Measurements from ENCODE around the gene IFT81.

The IFT81 gene

DNA sequence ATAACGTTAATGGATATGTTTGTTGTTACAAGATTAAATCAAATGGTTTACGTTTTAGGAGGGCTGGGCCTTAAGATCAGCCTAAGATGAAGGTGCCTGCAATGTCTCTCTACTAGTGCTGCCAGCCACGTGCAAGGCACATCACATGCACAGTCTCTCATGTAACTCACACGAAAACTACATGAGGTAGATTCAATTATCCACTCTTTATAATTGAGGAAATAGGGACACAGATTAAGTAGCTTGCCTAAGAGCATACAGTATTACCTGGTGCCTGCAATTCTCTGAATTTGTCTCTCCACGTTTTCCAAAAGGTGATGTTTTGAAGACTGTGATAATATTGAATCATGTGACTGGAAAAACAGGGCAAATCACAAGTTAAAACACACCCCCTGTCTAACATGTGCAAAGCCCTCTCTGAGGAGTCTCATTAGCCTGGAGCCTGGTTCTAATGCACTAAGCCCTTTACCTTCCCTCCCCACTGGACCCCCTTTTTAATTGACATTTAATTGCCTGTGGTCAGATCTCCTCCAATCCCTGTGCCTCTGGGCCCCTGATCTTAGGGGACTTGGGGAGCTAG is 142.3 kb downstream of the IFT81 start:
- Histone ChIP-seq H3K9ac (ENCODE audit: low read depth, low read length) (no peak overlapping the region), H3K4me2 (ENCODE audit: insufficient read depth, low read length) (no peak overlapping the region), H3K27me3 (ENCODE audit: insufficient read depth, low read length, poor library complexity) (no peaks in the 10 kb centered on the region), H3K9me3 (ENCODE audit: insufficient read depth, low read length, severe bottlenecking) (no peaks in the 10 kb centered on the region), H4K20me1 (ENCODE audit: insufficient read depth, low read length) (no peaks in the 10 kb centered on the region), H3K79me2 (ENCODE audit: insufficient read depth, low read length) (no peaks in the 10 kb centered on the region), H3K27ac (ENCODE audit: low read length) (no peak overlapping the region), H3K4me3 (ENCODE audit: low read depth in 1 of 2, low read length in 2 of 2) (no peak overlapping the region), H2AFZ (ENCODE audit: low read depth, low read length) (no peak overlapping the region), H3K36me3 (ENCODE audit: insufficient read depth, low read length) (no peaks in the 10 kb centered on the region), H3K4me1 (ENCODE audit: insufficient read depth, low read length) (no peaks in the 10 kb centered on the region)
- DNase-seq (no peak), ATAC-seq (ENCODE audit: insufficient read depth, low read depth) (no peak)
- TF ChIP-seq EZH2 (IDR thresholded peaks at IDR 0.05; ENCODE audit: borderline replicate concordance, low read depth, low read length, severe bottlenecking): no peak
- TF ChIP-seq, protein P1, sequence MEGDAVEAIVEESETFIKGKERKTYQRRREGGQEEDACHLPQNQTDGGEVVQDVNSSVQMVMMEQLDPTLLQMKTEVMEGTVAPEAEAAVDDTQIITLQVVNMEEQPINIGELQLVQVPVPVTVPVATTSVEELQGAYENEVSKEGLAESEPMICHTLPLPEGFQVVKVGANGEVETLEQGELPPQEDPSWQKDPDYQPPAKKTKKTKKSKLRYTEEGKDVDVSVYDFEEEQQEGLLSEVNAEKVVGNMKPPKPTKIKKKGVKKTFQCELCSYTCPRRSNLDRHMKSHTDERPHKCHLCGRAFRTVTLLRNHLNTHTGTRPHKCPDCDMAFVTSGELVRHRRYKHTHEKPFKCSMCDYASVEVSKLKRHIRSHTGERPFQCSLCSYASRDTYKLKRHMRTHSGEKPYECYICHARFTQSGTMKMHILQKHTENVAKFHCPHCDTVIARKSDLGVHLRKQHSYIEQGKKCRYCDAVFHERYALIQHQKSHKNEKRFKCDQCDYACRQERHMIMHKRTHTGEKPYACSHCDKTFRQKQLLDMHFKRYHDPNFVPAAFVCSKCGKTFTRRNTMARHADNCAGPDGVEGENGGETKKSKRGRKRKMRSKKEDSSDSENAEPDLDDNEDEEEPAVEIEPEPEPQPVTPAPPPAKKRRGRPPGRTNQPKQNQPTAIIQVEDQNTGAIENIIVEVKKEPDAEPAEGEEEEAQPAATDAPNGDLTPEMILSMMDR (IDR thresholded peaks at IDR 0.05; ENCODE audit: borderline replicate concordance, extremely low read depth, low read length, poor library complexity, severe bottlenecking): no peak

DNA sequence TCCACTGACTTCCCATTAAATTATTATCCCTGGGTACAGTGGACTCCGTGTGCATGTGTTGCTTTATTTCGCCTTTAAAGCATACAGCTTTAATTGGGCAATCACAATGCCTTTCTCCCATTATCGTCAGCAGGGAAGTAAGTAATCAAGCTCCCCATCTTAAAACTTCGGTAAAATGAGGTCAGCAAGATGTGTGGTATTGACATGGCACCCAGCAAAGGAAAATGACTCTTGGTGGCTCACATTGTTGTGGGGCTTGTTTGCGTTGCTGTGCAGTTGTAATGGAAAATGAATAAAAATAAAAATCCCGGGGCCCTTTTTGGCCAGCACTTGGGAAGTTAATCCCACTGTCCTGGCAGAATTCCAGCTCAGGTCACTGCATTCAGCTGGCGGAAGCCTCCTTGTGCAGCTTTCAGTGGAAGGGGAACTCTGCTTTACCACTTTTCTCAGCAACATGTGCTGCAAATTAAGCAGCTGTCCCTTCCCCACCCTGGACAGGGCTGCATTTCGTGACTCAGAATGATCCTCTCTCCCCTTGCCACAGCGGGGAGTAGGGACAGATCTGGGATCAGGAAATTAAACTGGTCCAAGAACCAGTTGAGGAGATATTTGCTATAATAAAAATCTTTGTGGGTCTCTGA is 142.9 kb downstream of the IFT81 start:
- TF ChIP-seq, protein P1 (IDR thresholded peaks at IDR 0.05; ENCODE audit: borderline replicate concordance, extremely low read depth, low read length, poor library complexity, severe bottlenecking): no peak
- no peak for TF ChIP-seq EZH2 (IDR thresholded peaks at IDR 0.05; ENCODE audit: borderline replicate concordance, low read depth, low read length, severe bottlenecking)
- Histone ChIP-seq H2AFZ (ENCODE audit: low read depth, low read length) (no peak overlapping the region), H4K20me1 (ENCODE audit: insufficient read depth, low read length) (no peaks in the 10 kb centered on the region), H3K27me3 (ENCODE audit: insufficient read depth, low read length, poor library complexity) (no peaks in the 10 kb centered on the region), H3K4me3 (ENCODE audit: low read depth in 1 of 2, low read length in 2 of 2) (no peak overlapping the region), H3K4me1 (ENCODE audit: insufficient read depth, low read length) (no peaks in the 10 kb centered on the region), H3K79me2 (ENCODE audit: insufficient read depth, low read length) (no peaks in the 10 kb centered on the region), H3K27ac (ENCODE audit: low read length) (no peak overlapping the region), H3K9ac (ENCODE audit: low read depth, low read length) (no peak overlapping the region), H3K36me3 (ENCODE audit: insufficient read depth, low read length) (no peaks in the 10 kb centered on the region), H3K4me2 (ENCODE audit: insufficient read depth, low read length) (no peak overlapping the region), H3K9me3 (ENCODE audit: insufficient read depth, low read length, severe bottlenecking) (no peaks in the 10 kb centered on the region)
- ATAC-seq (ENCODE audit: insufficient read depth, low read depth) (no peak), DNase-seq (no peak)

Measured in DND-41 (cell line).